ENCODE measurements around the gene TLR7.

Gene TLR7

DNA sequence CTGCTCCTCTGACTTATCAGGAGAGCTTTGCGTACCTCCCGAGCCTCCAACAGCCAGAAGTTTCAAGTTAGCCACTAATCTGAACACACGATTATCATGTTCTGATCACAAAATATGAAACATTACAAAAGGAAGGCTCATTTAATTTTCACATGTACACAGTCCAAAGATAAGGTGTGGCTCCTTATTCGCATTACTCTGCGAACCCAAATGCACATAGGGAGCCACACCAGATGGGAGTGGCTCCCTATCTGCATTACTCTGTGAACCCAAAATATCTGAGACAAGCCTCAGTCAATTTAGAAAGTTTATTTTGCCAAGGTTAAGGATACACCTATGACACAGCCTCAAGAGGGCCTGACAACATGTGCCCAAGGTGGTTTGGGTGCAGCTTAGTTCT lies 68.0 kb downstream of the TLR7 start:
- no peak for DNase-seq

DNA sequence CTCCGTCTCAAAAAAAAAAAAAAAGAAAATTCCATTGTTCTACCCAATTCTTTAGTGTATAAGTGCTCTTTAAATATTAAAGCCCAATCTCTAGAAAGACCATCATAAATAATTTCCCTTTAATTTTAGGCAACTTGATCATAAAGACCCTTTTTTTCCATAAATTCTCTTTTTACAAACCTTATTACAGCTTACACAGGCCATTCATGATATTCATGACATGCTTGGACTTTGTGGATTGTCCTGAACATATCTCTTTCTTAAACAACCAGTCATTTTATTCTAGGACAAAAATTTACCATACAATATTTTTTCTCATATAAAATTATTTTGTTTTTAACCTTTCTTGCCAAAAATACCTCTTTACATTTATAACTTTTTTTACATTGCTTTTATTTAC lies 70.1 kb downstream of the TLR7 start:
- no peak for DNase-seq

Data from activated T-cell treated with anti-CD3 and anti-CD28 coated beads, Interleukin-2, amount 50 U/mL, for 1 hour (primary cell).